H9 (cell line): Measurements from ENCODE around the gene RBM33. TPM values are rescaled to one million over a fixed set of nuclear protein-coding genes. Genes with fewer than 3 reads are reported as not detected.

Source experiments
- DNase-seq: peaks from one replicate; pipeline ENCODE4 v3.0.0-alpha.2; 2017
- H2AFZ ChIP-seq: one replicate; pipeline ENCODE4 v1.6.1; 2013; ENCODE audit warnings: mild to moderate bottlenecking, low read length, control low read depth, moderate library complexity
- H2AK5ac ChIP-seq: 2 replicates; pipeline ENCODE4 v1.6.1; 2013; ENCODE audit warnings: low read length, control low read depth, mixed read lengths; ENCODE audit not compliant: insufficient read length
- H2BK120ac ChIP-seq: one replicate; pipeline ENCODE4 v1.6.1; 2013; ENCODE audit warnings: low read depth, mild to moderate bottlenecking, low read length, control low read depth, inconsistent platforms; ENCODE audit not compliant: poor library complexity, severe bottlenecking
- H2BK12ac ChIP-seq: 2 replicates; pipeline ENCODE4 v1.6.1; 2013; ENCODE audit warnings: low read length, control low read depth, mixed read lengths, low read depth; ENCODE audit not compliant: insufficient read length
- H2BK15ac ChIP-seq: 2 replicates; pipeline ENCODE4 v1.6.1; 2013; ENCODE audit warnings: low read depth, low read length, control low read depth
- H2BK20ac ChIP-seq: one replicate; pipeline ENCODE4 v1.6.1; 2013; ENCODE audit warnings: low read depth, mild to moderate bottlenecking, low read length, control low read depth, inconsistent platforms; ENCODE audit not compliant: poor library complexity, severe bottlenecking
- H2BK5ac ChIP-seq: 2 replicates; pipeline ENCODE4 v1.6.1; 2013; ENCODE audit warnings: low read length, control low read depth, mixed read lengths; ENCODE audit not compliant: insufficient read length
- H3K14ac ChIP-seq: 2 replicates; pipeline ENCODE4 v1.6.1; 2013; ENCODE audit warnings: low read length, control low read depth; ENCODE audit not compliant: insufficient read depth
- H3K18ac ChIP-seq: 2 replicates; pipeline ENCODE4 v1.6.1; 2013; ENCODE audit warnings: low read depth, mild to moderate bottlenecking, mixed read lengths, low read length, control low read depth; ENCODE audit not compliant: insufficient read length
- H3K23ac ChIP-seq: 2 replicates; pipeline ENCODE4 v1.6.1; 2013; ENCODE audit warnings: low read length, control low read depth, mixed read lengths, low read depth; ENCODE audit not compliant: insufficient read length
- H3K23me2 ChIP-seq: 2 replicates; pipeline ENCODE4 v1.6.1; 2013; ENCODE audit warnings: low read depth, mild to moderate bottlenecking, mixed read lengths, low read length, control low read depth; ENCODE audit not compliant: insufficient read length, poor library complexity, severe bottlenecking
- H3K27ac ChIP-seq: 2 replicates; pipeline ENCODE4 v1.5.1; 2013; ENCODE audit warnings: low read length, control low read depth, mixed read lengths, low read depth; ENCODE audit not compliant: insufficient read length
- H3K27me3 ChIP-seq: 2 replicates; pipeline ENCODE4 v1.6.1; 2013; ENCODE audit warnings: low read length, control low read depth, inconsistent platforms; ENCODE audit not compliant: insufficient read depth
- H3K4ac ChIP-seq: 2 replicates; pipeline ENCODE4 v1.6.1; 2013; ENCODE audit warnings: low read depth, mild to moderate bottlenecking, control low read depth, inconsistent platforms, low read length, moderate library complexity
- H3K4me1 ChIP-seq: 2 replicates; pipeline ENCODE4 v1.6.1; 2013; ENCODE audit warnings: low read length, control low read depth, inconsistent platforms; ENCODE audit not compliant: insufficient read depth
- H3K4me2 ChIP-seq: 2 replicates; pipeline ENCODE4 v1.6.1; 2013; ENCODE audit warnings: low read length, control low read depth, mixed read lengths; ENCODE audit not compliant: insufficient read length, insufficient read depth
- H3K56ac ChIP-seq: 2 replicates; pipeline ENCODE4 v1.6.1; 2013; ENCODE audit warnings: low read depth, mild to moderate bottlenecking, mixed read lengths, low read length, control low read depth; ENCODE audit not compliant: insufficient read length
- H3K79me1 ChIP-seq: 2 replicates; pipeline ENCODE4 v1.6.1; 2013; ENCODE audit warnings: low read depth, mild to moderate bottlenecking, moderate library complexity, low read length, control low read depth, inconsistent platforms; ENCODE audit not compliant: insufficient read depth, poor library complexity, severe bottlenecking
- H3K79me2 ChIP-seq: 2 replicates; pipeline ENCODE4 v1.6.1; 2013; ENCODE audit warnings: low read length, control low read depth, inconsistent platforms; ENCODE audit not compliant: insufficient read depth
- H3K9ac ChIP-seq: 2 replicates; pipeline ENCODE4 v1.6.1; 2013; ENCODE audit warnings: low read length, control low read depth, mixed read lengths; ENCODE audit not compliant: insufficient read length; ENCODE audit errors: extremely low read depth
- H3K9me3 ChIP-seq: one replicate; pipeline ENCODE4 v1.6.1; 2013; ENCODE audit warnings: low read depth, low read length, inconsistent platforms; ENCODE audit not compliant: control insufficient read depth
- H3T11ph ChIP-seq: one replicate; pipeline ENCODE4 v1.6.1; 2013; ENCODE audit warnings: mild to moderate bottlenecking, low read length, control low read depth, inconsistent platforms
- H4K20me1 ChIP-seq: one replicate; pipeline ENCODE4 v1.6.1; 2013; ENCODE audit not compliant: control insufficient read depth, insufficient read length, insufficient read depth
- H4K5ac ChIP-seq: 2 replicates; pipeline ENCODE4 v1.6.1; 2013; ENCODE audit warnings: low read depth, mild to moderate bottlenecking, mixed read lengths, low read length, control low read depth; ENCODE audit not compliant: insufficient read length
- H4K8ac ChIP-seq: replicated peaks from 2 replicates; pipeline ENCODE4 v1.6.1; 2013; ENCODE audit warnings: low read length, control low read depth, mixed read lengths, low read depth; ENCODE audit not compliant: insufficient read length
- H4K91ac ChIP-seq: 2 replicates; pipeline ENCODE4 v1.6.1; 2013; ENCODE audit warnings: low read depth, mild to moderate bottlenecking, moderate library complexity, mixed read lengths, low read length, control low read depth; ENCODE audit not compliant: insufficient read length
- H3K27ac Mint-ChIP-seq, 3 experiments: 2 replicates in 2 of 3; 3 replicates in 1 of 3; pipeline ENCODE4 v1.8.0; 2020 to 2021; ENCODE audit warnings: mixed read lengths in 3 of 3, mild to moderate bottlenecking in 1 of 3, moderate library complexity in 1 of 3
- H3K27me3 Mint-ChIP-seq: 2 replicates; pipeline ENCODE4 v1.8.0; 2021; ENCODE audit warnings: low read depth, mild to moderate bottlenecking, moderate library complexity, mixed read lengths
- H3K36me3 Mint-ChIP-seq, 3 experiments: 2 replicates in 2 of 3; 3 replicates in 1 of 3; pipeline ENCODE4 v1.8.0; 2020 to 2021; ENCODE audit warnings: low read depth in 3 of 3, mixed read lengths in 3 of 3; ENCODE audit not compliant: insufficient read depth in 1 of 3
- H3K4me1 Mint-ChIP-seq, 2 experiments: 2 replicates each; pipeline ENCODE4 v1.8.0; 2020; ENCODE audit warnings: mixed read lengths in 2 of 2
- H3K4me3 Mint-ChIP-seq, 2 experiments: 2 replicates in 1 of 2; 3 replicates in 1 of 2; pipeline ENCODE4 v1.8.0; 2020 to 2021; ENCODE audit warnings: mild to moderate bottlenecking in 2 of 2, mixed read lengths in 2 of 2, moderate library complexity in 1 of 2
- H3K9me3 Mint-ChIP-seq, 2 experiments: 2 replicates in 1 of 2; 3 replicates in 1 of 2; pipeline ENCODE4 v1.8.0; 2020; ENCODE audit warnings: mild to moderate bottlenecking in 2 of 2, mixed read lengths in 2 of 2, moderate library complexity in 1 of 2
- CTCF ChIP-seq: fragments of 200-600 bp; sonication (generic); conservative IDR thresholded peaks from 3 replicates; pipeline ENCODE4 v1.8.0; 2021; ENCODE audit warnings: antibody characterized with exemption, mild to moderate bottlenecking
- WGBS: extraction: QIAGEN DNeasy Blood & Tissue Kit; methylation state at CpG from one replicate; pipeline ENCODE4 v1.1.7; 2013; ENCODE audit warnings: missing lambda C conversion rate, low lambda C conversion rate, mixed read lengths; ENCODE audit not compliant: insufficient read length; ENCODE audit errors: extremely low coverage; 5-methylcytosine and 5-hydroxymethylcytosine counted together
- total RNA-seq: library from RNA; stranded (reverse); gene quantifications from 2 replicates; pipeline ENCODE4 v1.2.1, GENCODE V29; 2021

The RBM33 gene
- total RNA-seq, 1 experiment from 2014 or later, result 71.3 TPM

- Histone ChIP-seq H3K56ac (no peak overlapping the region), H2BK5ac (no peak overlapping the region), H2AFZ (no peak overlapping the region), H2BK15ac (no peak overlapping the region), H4K5ac (no peak overlapping the region), H3K27ac (no peak overlapping the region), H3K4me2 (no peak overlapping the region), H3K4me1 (peaks cover 3% of the 10 kb centered on the region; the same call in 1 of the 2 replicates), H2BK120ac (no peak overlapping the region), H3K27me3 (no peaks in the 10 kb centered on the region), H3K18ac (no peak overlapping the region), H3T11ph (no peak overlapping the region), H2AK5ac (no peak overlapping the region), H4K91ac (no peak overlapping the region), H2BK20ac (no peak overlapping the region), H3K14ac (no peak overlapping the region), H3K79me1 (peaks cover 7% of the 10 kb centered on the region), H4K20me1 (peaks cover 2% of the 10 kb centered on the region), H3K9ac (no peak overlapping the region), H3K4ac (no peak overlapping the region), H4K8ac (no peak overlapping the region), H2BK12ac (no peak overlapping the region), H3K79me2 (peaks cover 38% of the 10 kb centered on the region), H3K23me2 (no peaks in the 10 kb centered on the region), H3K23ac (no peak overlapping the region), H3K9me3 (no peaks in the 10 kb centered on the region)
- H3K27ac Mint-ChIP-seq, result 0 out of 7 replicates have a peak overlapping the region, but pooled peaks of 1 of the 3 experiments have one; percentile 55
- H3K36me3 Mint-ChIP-seq, result peaks cover 8 to 15% (median 14%) of the 10 kb centered on the region in 3 experiments; a peak in 6 of 7 replicates
- DNase-seq, result no peak
- H3K27me3 Mint-ChIP-seq, result no peaks in the 10 kb centered on the region
- WGBS, result no CpG with 5 or more reads among the region's 5 CpGs
- H3K4me3 Mint-ChIP-seq, result no peak overlapping the region
- TF ChIP-seq CTCF, result no peak
- H3K4me1 Mint-ChIP-seq, result peaks cover 16 to 20% of the 10 kb centered on the region in 2 experiments
- H3K9me3 Mint-ChIP-seq, result no peaks in the 10 kb centered on the region; a peak in 1 of 5 replicates
Measured at GRCh38 chr7:155660059-155660757, 15.7 kb downstream of the RBM33 start.
